Thoracic aorta (tissue), 2 donors: Measurements from ENCODE around the gene KIF21B. TPM values are rescaled to one million over a fixed set of nuclear protein-coding genes. Genes with fewer than 3 reads are reported as not detected.

Source experiments
- ATAC-seq: fragments of 150-250 bp; one replicate; pipeline ENCODE4 v1.8.0; 2017; ENCODE audit warnings: low read depth; ENCODE audit not compliant: insufficient number of reproducible peaks, low FRiP score
- DNase-seq: peaks from one replicate; pipeline ENCODE4 v3.0.0-alpha.2; 2020; ENCODE audit warnings: low spot score
- H3K27ac ChIP-seq, 2 donors: fragments of 200-600 bp; sonication (generic); 1 replicate in 1 of 2; 2 replicates in 1 of 2; pipeline ENCODE4 v1.5.1; 2016; ENCODE audit warnings: mild to moderate bottlenecking in 2 of 2, moderate library complexity in 2 of 2
- H3K27me3 ChIP-seq: fragments of 200-600 bp; sonication (generic); replicated peaks from 2 replicates; pipeline ENCODE4 v1.6.0; 2016; ENCODE audit warnings: mild to moderate bottlenecking; ENCODE audit not compliant: insufficient read depth
- H3K36me3 ChIP-seq: fragments of 200-600 bp; sonication (generic); one replicate; pipeline ENCODE4 v1.5.1; 2016
- H3K4me1 ChIP-seq, 2 donors: fragments of 200-600 bp; sonication (generic); 1 replicate in 1 of 2; 2 replicates in 1 of 2; pipeline versions ENCODE4 v1.5.1 to v1.6.0; 2016; ENCODE audit warnings: low read depth in 2 of 2, mild to moderate bottlenecking in 1 of 2; ENCODE audit not compliant: control insufficient read depth in 1 of 2
- H3K4me3 ChIP-seq: fragments of 200-600 bp; sonication (generic); 2 replicates; pipeline ENCODE4 v1.5.1; 2016; ENCODE audit warnings: mild to moderate bottlenecking
- H3K9me3 ChIP-seq: fragments of 200-600 bp; sonication (generic); 2 replicates; pipeline ENCODE4 v1.5.1; 2016
- total RNA-seq, 2 donors: library from RNA; depleted of rRNA; stranded (reverse); fragments of >200 nt; gene quantifications; one replicate each; pipeline versions ENCODE4 v1.1.0 to v1.2.3, GENCODE V29; 2016
- TF ChIP-seq, protein P1 (sequence below): fragments of 200-600 bp; sonication (generic); IDR thresholded peaks from one replicate; pipeline ENCODE4 v1.5.1; 2019; ENCODE audit warnings: antibody characterized with exemption

KIF21B gene
- total RNA-seq, 2 donors from 2014 or later: 4.2 to 4.7 TPM

DNA sequence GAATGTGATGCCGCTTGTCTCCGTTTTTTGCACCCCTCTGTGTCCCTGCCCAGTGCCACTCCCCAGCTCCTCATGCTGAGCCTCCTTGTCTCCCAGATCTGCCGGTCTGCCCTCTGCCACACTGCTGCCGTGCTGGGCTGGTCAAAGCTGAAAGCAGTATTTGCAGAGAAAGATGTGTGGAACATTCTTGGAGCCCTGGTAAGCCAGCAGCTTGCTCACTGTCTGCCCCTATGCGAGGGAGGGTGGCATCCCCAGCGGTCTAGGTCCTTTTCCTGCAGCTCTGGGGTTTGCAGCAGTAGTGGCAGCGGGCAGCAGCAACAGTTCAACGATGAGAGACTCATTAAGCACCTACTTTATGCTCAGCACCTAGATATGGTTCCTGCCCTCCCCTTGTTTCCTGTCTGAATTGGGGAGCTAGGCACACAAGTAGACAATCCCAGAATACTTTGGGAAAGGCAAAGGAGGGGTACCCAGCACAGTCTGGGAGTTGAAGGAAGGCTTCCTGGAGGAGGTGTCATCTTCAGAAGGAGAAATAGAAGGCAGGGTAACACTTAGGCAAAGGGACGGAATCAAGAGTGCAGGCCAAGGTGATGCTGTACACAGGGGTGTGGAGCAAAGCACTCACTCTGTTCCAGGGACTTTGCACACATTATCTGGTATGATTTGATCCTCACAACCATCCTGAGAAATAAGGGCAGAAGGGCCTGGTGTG, 63.1 kb downstream of the KIF21B start:
- H3K9me3 ChIP-seq: no peaks in the 10 kb centered on the region
- no peak for ATAC-seq
- no peak overlapping the region for H3K27ac ChIP-seq
- no peaks in the 10 kb centered on the region for H3K27me3 ChIP-seq
- H3K36me3 ChIP-seq: no peaks in the 10 kb centered on the region
- no peaks in the 10 kb centered on the region for H3K4me1 ChIP-seq
- no peak for DNase-seq
- TF ChIP-seq, protein P1, sequence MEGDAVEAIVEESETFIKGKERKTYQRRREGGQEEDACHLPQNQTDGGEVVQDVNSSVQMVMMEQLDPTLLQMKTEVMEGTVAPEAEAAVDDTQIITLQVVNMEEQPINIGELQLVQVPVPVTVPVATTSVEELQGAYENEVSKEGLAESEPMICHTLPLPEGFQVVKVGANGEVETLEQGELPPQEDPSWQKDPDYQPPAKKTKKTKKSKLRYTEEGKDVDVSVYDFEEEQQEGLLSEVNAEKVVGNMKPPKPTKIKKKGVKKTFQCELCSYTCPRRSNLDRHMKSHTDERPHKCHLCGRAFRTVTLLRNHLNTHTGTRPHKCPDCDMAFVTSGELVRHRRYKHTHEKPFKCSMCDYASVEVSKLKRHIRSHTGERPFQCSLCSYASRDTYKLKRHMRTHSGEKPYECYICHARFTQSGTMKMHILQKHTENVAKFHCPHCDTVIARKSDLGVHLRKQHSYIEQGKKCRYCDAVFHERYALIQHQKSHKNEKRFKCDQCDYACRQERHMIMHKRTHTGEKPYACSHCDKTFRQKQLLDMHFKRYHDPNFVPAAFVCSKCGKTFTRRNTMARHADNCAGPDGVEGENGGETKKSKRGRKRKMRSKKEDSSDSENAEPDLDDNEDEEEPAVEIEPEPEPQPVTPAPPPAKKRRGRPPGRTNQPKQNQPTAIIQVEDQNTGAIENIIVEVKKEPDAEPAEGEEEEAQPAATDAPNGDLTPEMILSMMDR: no peak
- no peak overlapping the region for H3K4me3 ChIP-seq

DNA sequence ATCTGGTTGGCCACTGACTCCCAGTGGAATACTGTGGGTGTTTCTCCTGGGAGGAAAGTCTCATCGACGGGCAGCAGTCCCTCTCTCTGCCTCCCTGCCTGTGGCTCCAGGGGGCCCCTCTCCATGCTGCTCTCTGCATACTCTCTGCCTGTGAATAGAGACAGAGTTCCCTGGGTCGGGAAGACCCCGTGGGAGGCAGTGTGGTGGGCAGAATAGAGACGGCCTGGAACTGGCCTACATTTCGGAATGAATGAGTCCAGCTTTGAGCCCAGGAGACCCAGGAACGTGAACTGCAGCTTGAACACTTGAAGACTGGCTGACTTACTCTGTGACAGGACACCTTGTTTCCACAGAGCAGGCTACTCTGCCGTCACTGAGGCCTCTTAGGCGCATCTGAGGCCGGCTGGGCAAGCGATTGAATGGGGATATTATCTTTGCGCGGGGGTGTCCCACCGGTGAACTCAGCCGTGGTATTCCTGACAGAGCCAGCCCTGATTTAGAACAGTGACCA, 64.0 kb downstream of the KIF21B start:
- no peaks in the 10 kb centered on the region for H3K27me3 ChIP-seq
- ATAC-seq: no peak
- no peaks in the 10 kb centered on the region for H3K4me1 ChIP-seq
- H3K27ac ChIP-seq: no peak overlapping the region
- H3K4me3 ChIP-seq: no peak overlapping the region
- TF ChIP-seq, protein P1: no peak
- no peaks in the 10 kb centered on the region for H3K36me3 ChIP-seq
- H3K9me3 ChIP-seq: no peaks in the 10 kb centered on the region
- no peak for DNase-seq

DNA sequence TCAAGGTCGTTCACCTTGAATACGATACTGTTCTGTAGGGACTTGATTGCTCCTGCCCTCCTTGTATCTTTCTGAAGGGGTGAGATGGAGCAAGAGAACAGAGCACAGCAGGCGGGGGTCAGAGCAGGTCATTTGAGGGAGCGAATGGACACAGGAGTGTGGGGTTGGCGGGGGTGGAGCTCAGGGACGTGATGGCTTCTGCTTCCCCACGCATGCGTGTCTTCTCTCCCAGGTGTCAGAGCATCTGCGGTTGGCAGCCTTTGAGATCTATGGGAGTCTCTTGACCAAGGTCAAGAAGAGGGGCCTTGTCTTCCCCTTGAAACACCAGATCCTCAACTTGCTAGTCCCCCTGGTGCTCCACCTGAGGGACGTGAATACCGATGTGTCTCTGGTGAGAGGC, 64.9 kb downstream of the KIF21B start:
- TF ChIP-seq, protein P1: no peak
- Histone ChIP-seq H3K9me3 (no peaks in the 10 kb centered on the region), H3K4me3 (no peak overlapping the region), H3K27me3 (no peaks in the 10 kb centered on the region), H3K27ac (no peak overlapping the region), H3K36me3 (no peaks in the 10 kb centered on the region), H3K4me1 (no peaks in the 10 kb centered on the region)
- ATAC-seq (no peak), DNase-seq (no peak)

DNA sequence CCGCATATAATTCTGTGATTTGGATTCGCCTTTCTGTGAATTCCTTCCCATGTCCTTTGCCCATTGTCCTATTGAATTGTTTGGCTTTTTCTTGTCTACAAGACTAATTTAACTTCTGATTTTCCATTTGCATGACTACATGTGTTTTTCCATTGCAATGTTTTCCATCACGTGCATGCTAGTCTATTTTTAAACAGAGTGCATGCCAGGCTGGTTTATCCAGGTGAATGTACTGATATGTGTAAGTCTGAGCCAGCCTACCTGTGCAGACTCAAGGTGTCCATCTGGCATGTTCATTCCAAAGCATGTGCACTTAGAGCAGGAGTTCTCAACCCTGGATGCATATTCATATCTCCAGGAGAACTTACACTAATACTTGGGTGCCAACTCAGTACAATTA, 69.1 kb downstream of the KIF21B start:
- no peaks in the 10 kb centered on the region for H3K9me3 ChIP-seq
- ATAC-seq (no peak), DNase-seq (no peak)
- H3K36me3 ChIP-seq: no peaks in the 10 kb centered on the region
- no peak overlapping the region for H3K4me3 ChIP-seq
- no peak overlapping the region for H3K27ac ChIP-seq
- TF ChIP-seq, protein P1: no peak
- no peaks in the 10 kb centered on the region for H3K4me1 ChIP-seq
- H3K27me3 ChIP-seq: no peaks in the 10 kb centered on the region

DNA sequence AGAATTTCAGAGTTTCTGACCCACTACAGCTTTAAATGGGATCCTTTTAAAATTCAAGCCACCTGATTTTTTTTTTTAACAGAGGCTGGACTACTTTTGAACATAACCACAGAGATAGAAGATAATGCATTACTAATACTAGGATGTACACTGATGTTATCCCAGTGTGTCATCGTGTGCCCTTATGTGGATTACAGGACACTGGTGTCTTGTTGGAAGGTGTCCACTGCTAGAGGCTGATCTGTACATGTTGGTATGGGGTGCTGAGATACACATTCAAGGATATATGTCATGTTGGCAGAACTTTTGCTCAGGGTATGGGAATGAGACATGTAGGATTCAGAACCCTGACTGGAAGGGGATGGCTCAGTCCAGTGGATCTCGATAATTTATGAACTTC, 72.5 kb downstream of the KIF21B start:
- peaks cover 4% of the 10 kb centered on the region for H3K9me3 ChIP-seq
- ATAC-seq: no peak
- H3K27ac ChIP-seq: no peak overlapping the region
- TF ChIP-seq, protein P1: no peak
- no peaks in the 10 kb centered on the region for H3K36me3 ChIP-seq
- DNase-seq: no peak
- H3K4me1 ChIP-seq: no peaks in the 10 kb centered on the region
- H3K4me3 ChIP-seq: no peak overlapping the region
- no peaks in the 10 kb centered on the region for H3K27me3 ChIP-seq
